NCI-H1417 (cell line): ENCODE results near the gene VAPA.

ENCODE experiments used
- DNase-seq, 3 experiments: peaks; one replicate each; lab custom pipeline; 2025; lab: John Stamatoyannopoulos, UW

Gene VAPA, protein sequence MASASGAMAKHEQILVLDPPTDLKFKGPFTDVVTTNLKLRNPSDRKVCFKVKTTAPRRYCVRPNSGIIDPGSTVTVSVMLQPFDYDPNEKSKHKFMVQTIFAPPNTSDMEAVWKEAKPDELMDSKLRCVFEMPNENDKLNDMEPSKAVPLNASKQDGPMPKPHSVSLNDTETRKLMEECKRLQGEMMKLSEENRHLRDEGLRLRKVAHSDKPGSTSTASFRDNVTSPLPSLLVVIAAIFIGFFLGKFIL

DNA sequence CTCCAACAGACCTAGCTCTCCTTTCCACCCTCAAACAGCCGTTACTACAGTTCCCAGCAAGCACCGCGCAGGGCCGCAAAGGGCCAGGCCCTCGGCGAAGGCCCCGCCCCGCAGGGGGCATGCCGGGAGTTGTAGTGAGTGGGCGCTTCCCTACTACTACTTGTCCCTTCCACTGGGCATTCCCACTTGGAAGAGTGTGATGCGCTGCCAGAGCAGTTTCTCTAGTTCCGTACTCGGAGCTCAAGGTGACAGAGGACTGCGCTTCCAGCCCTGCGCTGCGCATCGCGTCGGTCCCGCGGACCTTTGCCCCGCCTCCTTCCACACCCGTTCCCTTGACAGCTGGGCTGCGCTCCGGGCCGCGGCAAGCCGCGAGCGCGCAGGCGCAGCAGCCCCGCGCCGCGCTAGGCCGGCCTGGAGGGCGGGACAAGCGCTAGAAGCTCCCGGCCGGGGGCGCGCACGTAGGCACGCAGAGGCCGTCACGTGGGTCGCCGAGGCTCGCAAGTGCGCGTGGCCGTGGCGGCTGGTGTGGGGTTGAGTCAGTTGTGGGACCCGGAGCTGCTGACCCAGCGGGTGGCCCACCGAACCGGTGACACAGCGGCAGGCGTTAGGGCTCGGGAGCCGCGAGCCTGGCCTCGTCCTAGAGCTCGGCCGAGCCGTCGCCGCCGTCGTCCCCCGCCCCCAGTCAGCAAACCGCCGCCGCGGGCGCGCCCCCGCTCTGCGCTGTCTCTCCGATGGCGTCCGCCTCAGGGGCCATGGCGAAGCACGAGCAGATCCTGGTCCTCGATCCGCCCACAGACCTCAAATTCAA, at the start of gene VAPA:
VAPA (plus strand) TSS at position 491 of the 808 bp plus-strand sequence; CDS start at position 732, 241 bp downstream.
- peak; percentile 96 to 100 (median 99) for DNase-seq

DNA sequence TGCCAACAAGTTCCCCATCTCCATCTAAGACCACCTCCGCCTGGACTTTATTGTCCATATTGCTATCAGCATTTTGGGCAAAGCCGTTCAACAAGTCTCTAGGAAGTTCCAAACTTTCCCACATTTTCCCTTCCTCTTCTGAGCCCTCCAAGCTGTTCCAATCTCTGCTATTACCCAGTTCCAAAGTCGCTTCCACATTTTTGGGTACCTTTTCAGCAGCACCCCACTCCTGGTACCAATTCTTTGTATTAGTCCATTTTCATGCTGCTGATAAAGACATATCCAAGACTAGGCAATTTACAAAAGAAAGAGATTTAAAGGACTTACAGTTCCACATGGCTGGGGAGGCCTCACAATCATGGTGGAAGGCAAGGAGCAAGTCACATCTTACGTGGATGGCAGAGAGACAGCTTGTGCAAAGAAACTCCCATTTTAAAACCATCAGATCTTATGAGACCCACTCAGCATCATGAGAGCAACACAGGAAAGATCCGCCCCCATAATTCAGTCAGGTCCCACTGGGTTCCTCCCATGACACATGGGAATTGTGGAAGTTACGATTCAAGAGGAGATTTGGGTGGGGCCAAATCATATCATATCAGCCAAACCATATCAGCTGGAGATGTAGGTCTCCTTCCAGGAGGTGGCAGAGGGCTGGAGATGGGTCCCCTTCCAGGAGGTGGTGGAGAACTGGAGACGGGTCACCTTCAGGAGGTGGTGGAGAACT, 47.9 kb upstream of the VAPA start:
- DNase-seq: no peak

DNA sequence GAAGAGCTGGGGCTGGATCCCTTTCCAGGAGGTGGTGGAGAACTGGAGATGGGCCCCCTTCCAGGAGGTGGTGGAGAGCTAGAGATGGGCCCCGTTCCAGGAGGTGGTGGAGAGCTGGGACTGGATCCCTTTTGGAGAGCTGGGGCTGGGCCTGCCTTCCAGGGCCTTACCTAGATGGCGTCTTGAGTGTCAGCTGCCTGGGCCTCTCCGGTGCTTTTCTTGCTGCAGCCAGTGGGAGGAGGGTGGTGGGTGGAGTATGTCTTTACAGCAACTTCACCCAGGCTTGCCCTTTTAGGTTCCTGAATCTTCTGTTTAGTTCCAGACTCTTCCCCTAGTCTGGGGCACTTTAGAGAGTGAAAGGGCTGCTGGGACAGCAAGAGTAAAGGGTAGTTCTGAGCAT, 47.2 kb upstream of the VAPA start:
- no peak for DNase-seq

DNA sequence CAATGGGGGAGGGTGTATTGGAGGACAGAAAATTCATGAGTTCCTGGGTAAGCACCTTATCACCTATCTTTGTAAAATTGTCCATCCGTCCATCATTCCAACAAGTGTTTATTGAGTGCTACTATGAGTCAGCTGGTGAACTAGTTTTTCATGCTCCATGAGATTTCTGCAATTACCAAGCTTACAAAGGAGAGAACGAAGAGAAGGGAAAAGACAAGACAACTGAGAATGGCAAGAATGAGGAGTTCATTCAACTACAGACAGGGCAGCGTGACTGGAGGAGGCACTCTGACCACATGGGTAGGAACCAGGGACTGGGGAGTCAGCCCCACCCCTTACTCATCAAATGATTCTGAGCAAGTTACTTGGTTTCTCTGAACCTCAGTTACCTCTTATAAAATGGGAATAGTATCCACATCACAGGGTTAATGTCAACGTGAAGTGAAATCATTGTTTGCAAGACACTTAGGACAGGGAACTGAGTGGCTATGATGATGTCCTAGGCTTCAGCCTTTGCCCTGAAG, 46.7 kb upstream of the VAPA start:
- no peak for DNase-seq

DNA sequence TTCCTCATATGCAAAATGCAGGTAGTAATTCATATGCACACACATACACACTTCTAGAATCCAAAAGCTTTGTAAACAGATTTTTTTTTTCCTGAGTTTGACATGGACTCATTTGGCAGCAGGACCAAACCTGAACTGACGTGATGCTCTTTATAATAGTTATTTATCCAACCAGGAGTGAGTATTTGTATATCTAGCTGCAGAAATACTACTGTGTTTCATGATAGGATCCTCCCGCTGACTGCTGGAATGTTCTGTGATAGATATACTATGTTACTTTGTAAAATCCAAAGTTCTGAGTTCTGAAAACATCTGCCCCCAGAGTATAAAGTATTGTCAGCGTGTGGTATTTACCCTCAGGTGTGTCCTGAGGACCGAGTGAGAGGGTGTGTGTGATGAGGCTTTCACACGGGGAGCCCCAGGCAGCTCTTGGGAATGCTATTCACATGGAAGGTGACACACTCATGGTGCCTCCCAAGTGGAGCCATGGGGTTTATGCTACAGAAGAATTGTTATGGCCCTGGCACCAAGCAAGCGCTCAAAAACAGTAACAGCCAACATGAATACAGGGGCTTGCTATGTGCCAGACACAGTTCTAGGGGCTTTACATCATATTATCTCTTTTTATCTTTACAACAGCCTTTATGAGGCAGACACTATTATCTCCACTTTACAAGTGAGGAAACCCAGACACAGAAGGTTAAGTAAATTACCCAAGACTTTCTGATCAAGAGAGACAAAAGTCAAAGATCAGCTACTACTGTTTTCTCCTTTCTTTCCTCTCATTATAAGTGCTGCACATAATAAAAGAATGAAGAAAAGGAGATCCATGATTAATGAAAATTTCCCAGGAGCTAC, 44.7 kb upstream of the VAPA start:
- no peak for DNase-seq

DNA sequence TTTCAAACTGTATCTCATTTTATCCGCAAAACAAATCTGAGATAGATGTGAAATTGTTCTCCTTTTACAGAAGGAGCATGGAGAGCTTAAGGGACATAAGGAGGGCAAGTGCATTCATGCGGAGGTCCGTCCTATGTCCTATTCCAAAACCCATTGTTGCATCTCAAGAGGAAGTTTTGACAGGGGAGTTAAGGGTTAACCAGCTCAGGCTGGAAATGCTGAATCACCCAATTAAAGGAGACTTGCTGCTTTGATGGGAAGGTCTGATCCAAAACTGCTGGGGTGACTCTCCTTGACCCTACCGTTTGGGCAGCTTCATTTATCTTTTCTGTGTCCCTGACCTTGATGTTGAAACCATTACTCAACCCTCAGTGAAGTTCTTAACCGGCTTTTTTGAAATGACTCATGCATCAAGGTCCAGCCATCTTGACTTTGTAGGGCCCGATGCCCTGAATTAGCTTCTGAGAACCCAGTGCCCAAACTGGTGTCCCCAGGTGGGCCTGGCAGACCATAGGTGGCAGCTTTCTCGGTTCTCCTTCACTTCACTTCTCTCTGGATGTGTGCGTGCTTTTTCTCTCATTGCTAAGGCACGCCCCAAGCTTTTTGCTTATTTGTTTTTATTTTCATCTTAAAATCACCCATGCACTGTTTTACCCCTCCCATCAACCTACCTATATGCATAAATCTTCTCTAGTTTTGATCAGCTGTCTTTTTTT, 43.9 kb upstream of the VAPA start:
- no peak for DNase-seq

DNA sequence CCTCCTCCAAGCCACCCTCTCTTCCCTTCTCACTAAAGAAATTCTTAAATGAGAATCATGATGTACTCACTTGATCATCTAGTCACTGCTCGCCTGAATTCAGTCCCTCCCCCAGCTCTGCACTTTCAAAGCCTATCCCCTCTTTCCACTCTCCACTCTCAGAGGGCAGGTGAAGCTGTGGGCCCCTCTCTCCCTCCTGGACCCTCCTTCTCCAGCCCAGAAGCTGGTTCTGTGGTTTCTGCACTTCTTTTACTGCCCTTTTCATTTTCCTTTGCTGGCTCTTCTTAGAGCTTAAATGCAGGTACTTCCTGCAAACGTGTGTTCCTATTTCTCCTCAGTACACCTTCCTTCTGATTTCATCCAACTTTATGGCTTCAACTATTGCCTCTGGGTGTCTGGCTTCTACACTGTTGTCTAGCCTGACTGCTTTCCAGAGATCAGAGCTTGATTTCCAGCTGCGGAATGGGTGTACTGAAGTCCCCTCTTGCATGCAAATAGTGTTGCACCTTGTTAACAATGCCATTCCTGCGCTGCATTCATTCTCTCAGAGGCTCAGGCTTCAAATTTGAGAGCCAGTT, 43.3 kb upstream of the VAPA start:
- DNase-seq: no peak

DNA sequence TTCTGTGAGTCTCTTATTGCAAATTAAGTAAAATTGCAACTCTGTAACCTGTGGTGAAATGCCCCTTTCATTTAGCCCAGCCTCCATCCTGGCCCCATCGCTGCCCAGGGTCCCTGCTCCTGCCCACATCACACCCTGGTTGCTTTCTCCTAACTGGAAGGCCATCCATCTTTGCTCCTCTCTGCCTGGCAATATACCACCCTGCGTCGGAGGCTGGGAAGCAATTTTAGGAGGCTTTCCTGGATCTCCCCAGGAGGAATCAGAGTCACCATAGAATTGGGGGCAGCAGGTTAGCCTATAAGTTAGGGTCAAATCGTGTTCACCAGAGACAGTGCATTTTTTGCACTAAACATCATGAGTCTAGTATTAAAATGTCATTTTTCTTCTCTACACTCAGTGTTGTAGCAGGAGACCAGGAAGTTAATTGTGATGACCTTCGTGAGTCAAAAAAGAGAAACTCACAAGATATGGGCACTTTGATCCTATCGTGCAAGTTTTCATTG, 42.5 kb upstream of the VAPA start:
- DNase-seq: no peak

DNA sequence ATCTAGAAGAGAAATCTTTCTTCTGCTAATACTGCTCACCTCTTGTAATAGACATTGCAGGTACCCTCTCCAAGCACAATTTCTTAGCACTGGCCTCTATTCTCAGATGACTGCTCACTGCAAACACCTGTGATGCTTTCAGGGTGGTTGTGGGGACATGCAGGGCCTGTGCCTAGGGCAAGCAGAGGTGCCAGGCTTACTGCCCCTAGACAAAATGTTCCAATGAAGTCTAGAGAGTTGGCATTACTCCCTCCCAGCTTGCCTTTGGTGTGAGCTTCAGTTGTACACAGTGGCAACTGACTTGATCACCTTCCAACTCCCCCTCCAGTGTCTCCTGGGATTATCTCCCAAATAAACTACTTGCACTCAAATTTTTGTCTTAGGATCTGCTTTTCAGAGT, 41.0 kb upstream of the VAPA start:
- DNase-seq: no peak

DNA sequence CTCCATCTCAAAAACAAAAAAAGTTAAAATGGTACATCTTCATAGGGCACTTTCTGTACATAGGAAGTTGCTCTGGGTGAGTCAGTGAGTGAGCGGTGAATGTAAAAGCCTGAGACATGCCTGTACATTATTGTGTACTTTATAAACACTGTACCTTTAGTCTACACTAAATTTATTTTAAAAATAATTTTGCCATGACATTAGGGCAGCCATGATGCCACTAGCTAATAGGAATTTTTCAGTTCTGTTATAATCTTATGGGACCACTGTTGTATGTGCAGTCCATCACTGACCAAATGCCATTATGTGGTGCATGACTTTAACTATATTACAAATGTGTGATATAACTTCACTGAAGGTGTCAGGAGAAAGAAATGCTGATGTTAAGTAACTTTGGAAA, 39.1 kb upstream of the VAPA start:
- DNase-seq: no peak

DNA sequence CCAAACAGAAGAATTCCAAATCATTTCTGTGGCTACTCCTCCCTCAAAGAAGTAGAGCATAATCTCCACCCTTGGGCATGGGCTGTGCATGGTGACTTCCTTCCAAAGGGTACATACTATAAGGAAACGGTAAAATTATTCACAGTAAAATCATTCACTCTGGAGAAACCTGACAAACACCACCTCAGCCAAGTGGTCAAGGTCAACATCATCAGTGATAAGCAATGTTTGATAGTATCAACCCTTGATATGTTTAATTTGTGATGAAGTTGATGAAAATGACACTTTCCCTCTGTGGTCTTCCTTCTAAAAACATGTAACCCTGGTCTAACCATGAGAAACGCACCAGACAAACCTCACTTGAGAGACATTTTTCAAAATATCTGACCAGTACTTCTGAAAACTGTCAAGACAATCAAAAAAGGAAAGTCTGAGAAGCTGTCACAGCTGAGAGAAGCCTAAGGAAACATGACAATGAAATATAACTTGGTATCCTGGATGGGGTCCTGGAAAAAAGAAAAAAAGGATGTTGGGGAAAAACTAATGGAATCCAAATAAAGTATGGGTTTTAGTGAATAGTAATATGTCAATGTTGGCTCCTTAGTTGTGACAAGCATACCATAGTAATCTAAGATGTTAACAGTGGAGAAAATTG, 37.5 kb upstream of the VAPA start:
- no peak for DNase-seq

DNA sequence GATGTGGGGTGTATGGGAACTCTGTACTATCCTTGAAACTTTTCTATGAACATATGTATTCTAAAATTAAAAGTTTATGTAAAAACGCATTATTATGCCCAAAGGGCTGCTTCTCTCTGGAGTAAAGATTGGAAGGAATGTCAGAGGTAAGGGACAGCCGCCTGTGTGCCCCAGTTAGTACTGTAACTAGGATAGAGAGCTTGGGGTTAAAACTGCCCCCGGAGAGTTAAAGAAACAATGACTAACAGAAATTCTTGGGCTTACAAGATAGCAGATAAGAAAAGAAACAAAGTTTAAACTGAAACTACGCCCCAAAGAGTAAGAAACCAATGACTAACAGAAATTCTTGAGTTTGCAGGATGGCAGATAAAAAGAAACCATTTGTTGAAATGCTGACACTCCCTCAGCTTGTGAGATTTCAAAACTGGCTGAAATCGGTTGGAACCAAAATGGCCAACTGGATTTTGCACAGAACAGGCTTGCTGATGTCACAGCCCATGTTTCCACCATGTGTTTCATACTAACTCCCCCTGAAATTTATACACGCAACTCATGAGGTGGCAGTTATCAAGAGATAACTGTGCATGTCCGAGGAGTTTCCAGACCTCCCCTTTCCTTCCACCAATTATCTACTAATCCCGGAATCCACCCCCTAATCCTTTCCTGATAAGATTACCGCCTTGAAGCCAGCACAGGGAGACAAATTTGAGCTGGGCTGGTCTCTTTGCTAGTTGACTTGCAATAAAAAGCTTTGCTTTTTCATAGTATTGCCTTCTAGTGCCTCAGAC, 36.8 kb upstream of the VAPA start:
- DNase-seq: no peak

DNA sequence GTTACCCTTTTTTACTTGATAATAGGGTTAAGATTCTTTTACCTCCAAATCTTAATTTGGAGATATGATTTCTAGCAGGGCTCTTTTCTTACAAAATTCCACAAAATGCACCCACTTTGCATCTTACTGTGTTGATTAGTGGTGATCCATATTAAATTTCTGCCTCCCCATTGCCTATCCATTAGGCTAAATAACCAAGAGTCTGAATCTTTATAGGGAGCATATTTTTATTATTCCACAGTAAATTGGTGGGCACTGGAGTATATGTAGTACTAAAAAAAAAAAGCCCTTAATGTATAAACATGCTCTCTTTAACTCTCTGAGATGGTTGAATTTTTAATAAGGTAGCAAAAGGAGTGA, 36.2 kb upstream of the VAPA start:
- DNase-seq: no peak

DNA sequence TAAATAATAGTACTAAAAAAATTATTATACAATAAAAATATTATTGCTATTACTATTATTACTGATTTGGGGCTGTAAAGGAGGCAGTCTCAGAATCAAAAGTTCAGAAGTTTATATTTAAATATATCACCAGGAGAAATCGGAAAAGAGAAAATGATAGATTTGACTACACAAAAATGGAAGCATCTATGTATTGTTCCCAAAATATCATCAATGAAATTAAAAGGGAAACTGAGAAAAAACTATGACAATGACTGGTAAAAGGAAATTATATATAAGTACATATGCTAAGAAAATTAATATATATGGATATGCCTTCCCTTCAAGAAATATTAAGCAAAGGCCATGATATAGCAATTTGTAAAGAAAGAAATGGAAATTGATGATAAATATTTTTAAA, 35.7 kb upstream of the VAPA start:
- no peak for DNase-seq

DNA sequence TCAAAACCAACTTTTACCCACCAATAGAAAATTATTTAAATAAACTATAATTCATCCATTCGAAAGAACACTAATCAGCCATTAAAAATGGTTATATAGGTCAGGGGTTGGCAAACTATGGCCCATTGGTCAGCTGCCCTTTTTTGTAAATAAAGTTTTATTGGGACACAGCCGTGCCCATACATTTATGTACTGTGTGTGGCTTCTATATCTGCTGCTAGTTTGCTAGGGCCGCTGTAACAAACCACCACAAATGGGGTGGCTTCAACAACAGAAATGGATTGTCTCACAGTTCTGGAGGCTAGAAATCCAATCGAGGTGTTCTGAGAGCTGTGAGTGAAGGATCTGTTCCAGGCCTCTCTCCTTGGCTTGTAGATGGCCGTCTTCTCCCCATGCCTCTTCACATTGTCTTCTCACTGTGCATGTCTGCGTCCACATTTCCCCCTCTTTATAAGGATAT, 35.0 kb upstream of the VAPA start:
- no peak for DNase-seq

DNA sequence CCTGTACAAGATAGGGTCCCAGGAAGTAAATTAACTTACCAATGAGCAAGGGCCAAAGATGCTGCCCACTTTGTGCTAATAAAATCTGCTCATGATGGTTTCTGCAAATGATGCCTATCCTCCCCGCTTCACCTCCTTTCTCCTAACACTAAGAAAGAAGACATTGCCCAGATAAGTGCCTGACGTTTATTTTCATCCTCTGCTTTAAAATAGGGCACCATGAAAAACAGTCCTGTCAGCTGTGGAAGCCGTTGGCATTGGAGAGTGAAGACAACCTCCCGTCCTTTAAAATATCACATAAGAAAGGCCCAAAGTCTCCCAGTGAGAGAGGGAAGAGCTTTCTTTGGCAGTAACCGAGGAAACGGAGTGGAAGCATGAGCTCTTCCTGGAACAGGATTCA, 29.7 kb upstream of the VAPA start:
- no peak for DNase-seq

DNA sequence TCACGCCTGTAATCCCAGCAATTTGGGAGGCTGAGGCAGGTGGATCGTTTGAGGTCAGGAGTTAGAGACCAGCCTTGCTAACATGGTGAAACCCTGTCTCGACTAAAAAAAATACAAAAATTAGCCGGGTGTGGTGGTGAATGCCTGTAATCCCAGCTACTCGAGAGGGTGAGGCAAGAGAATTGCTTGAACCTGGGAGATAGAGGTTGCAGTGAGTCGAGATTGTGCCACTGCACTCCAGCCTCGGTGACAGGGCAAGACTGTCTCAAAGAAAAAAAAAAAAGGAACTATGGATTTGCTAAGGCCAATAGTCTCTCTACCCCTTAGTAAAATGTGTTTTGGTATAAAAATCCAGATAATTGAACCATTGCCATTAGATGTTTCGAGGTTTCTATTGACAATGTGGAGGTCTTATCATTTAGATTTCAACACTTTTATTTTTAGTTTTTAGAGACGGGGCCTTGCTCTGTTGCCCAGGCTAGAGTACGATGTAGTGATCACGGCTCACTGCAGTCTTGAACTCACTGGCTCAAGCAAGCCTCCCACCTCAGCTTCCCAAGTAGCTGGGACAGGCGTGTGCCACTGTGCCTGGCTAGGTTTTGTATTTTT, 29.2 kb upstream of the VAPA start:
- no peak for DNase-seq

DNA sequence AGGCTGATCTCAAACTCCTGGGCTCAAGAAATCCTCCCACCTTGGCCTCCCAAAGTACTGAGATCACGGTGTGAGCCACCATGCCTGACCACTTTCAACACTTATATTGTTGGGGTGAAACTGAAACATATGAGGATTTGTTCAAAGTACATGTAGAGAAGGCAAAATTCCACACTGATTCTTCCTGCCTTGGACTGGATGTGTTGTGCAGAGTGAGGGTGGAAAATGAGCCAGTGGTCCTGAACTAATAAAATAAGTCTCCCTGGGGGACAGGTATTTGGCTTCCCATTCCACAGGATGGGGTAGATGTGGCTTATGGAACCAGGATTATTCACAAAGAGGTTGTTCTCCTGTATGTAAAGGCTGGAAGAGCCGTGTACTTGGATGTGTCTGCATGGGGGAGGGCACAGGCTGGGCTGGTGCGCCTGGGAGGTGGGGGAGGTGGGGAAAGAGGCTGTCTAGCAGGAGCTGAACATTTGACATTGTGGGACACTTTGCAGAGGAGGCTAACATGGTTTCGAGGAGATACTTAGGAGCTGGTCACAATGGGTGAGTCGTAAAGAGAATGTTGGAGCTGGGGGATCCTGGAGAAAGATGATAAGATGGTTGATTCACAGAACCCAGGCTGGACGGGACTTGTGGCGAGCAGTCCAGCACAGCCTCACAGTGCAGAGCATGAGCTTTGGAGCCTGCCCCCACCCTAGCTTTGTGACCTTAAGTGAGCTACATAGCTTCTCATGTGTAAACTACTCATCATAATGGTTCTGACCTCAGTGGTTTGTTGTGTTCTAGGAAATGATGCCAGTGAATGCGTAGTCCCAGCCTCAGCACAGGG, 28.4 kb upstream of the VAPA start, which contains the start of gene TXNDC2:
TXNDC2 (plus strand) TSS at position 804 of the 835 bp plus-strand sequence. CDS start 708 bp downstream, outside the sequence.
- DNase-seq: no peak
